NCI-H2081 (cell line): ENCODE results near the gene SPINK2.

Experiments
- DNase-seq, 2 experiments: peaks; one replicate each; lab custom pipeline; 2025; lab: John Stamatoyannopoulos, UW

SPINK2 gene, protein sequence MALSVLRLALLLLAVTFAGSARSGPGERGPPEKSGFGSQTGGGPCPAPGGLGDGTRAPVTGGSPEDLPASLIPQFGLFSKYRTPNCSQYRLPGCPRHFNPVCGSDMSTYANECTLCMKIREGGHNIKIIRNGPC

GRCh38 chr4:56821381-56822243, at the start of gene SPINK2:
Gene SPINK2 (minus strand): TSS chr4:56821701. CDS start chr4:56821662, 39 bp downstream.
- peak; percentile 74 to 75 for DNase-seq

- DNase-seq: peak; percentile 20 to 60
These were observed 49.4 kb upstream of the SPINK2 start for GRCh38 chr4:56870946-56871345.

GRCh38 chr4:56863441-56864139, 42.1 kb upstream of the SPINK2 start:
- no peak for DNase-seq

- DNase-seq: no peak
These were observed 39.9 kb upstream of the SPINK2 start for GRCh38 chr4:56861360-56861759.

DNA sequence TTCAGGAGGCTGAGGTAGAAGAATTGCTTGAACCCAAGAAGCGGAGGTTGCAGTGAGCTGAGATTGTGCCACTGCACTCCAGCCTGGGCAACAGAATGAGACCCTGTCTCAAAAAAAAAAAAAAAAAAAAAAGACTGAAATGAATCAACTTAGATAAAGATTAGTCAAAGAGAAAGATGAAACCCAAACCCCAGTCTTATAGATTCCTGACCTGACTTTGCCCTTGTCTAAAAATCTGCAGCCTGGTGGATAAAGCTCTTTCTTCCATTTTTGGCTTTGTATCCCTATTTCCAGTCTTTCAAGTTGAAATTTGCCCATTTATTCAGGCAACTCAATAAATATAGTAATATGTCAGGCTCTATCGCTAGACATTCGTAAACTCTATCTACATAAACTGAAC, 39.3 kb upstream of the SPINK2 start:
- DNase-seq: no peak

DNA sequence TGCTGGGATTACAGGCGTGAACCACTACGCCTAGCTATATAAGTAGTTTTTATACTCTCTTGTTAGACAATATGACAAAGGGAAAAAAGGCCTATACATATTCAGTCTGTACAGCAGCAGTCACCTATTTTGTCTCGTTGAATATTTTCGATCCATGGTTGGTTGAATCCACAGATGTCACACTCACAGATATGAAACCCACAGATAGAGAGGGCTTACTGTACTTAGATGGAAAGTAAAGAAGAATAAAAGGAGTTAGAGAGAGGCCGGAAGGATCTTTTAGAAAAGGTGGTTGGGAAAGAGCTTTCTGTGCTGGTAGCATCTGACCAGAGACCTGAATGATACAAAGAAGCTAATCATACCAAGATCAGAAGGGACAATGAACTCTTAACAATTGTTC, 38.3 kb upstream of the SPINK2 start:
- no peak for DNase-seq

DNA sequence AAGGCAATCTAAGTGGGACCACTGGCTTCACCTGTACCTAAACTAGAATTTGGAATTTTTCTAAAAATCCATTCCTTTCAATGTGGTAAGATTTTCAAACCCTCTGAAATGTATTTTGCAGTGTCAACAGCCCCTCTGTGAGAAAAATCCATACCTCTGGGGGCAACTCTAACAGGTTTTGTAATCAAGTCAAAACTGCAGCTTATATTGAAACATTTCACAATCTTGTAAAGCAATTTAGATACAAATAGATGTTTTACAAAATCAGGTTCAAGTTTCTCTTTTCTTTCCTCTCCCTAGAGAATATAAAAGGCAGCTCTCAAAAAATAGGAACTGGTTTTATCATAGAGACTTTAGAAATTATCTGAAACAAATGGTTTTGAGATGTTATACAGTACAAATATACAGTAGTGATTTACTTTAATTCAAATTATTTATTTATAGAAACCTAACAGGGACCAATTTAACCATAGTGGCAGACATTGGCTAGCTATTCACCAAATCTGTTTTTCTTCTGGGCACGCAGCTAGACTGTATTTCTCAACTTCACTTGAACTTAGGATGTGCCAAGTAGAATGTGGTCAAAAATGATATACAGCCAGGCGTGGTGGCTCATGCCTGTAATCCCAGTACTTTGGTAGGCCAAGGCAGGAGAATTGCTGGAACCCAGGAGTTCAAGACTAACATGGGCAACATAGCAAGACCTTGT, 36.3 kb upstream of the SPINK2 start:
- DNase-seq: no peak

DNA sequence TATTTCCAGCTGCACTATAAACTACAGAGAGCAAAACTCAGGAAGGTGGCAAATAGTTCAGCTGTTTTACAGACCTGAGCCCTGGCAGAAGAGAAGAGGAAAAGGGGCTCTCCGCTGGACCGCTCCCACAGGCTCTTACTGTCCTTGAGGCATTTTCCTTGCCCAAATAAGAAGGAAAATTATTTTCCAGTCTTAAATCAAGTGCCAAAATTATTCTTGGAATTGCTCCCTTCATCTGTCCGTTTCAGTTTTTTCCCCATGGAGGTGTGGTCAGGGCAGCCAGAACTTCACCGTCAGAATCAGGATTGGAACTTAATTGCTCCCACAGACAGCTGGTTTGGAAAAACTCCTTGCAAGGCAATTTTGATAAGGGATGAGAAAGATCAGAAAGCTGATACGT, 35.2 kb upstream of the SPINK2 start:
- no peak for DNase-seq

DNA sequence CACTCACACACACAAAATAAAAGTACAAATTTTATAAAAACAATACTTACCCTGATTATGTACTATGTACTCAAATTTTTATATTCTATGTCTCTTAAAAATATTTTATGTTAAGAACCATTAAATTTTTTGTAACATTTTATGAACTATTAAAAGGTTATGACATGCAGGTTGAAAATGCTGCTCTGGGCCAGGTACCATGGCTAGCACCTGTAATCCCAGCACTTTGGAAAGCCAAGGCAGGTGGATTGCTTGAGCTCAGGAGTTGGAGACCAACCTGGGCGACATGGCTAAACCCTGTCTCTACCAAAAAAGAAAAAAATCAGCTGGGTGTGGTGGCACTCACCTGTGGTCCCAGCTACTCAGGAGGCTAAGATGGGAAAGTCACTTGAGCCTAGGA, 29.4 kb upstream of the SPINK2 start:
- DNase-seq: no peak

DNA sequence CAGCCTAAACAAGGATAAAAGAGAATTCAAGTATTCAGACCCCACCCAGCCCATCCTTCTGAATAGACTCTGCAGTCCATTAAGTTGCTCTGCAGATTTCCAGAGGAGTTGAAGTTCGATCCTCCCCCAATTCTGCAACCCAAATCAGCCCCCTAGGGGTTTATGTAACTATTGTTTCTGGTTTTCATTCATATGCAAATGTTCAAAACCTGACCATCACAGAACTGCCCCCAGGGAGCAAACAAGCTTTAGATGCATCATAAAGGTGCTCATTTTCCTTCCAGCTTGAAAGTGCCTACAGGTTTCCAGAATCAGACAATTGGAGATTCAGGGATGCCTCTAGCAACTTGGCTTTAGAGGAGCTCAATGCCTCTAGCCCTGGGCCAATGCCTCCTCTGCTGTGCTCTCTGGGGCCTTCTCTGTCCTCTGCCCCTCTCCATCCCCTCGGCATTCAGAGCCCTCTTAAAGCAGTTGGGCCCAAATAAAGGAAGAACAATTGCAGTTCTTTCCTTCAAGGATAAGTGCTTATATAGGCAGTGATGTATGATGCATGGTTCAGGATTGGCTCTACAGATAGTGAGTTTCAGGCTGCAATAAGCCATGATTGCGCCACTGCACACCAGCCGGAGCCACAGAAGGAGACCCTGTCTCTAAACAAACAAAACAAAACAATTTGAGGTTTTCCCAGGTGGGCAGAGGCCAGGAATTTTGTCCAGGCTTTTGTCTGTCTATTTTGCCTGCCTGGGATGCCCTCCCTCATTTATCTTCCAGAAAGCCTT, 23.5 kb upstream of the SPINK2 start:
- DNase-seq: no peak

DNA sequence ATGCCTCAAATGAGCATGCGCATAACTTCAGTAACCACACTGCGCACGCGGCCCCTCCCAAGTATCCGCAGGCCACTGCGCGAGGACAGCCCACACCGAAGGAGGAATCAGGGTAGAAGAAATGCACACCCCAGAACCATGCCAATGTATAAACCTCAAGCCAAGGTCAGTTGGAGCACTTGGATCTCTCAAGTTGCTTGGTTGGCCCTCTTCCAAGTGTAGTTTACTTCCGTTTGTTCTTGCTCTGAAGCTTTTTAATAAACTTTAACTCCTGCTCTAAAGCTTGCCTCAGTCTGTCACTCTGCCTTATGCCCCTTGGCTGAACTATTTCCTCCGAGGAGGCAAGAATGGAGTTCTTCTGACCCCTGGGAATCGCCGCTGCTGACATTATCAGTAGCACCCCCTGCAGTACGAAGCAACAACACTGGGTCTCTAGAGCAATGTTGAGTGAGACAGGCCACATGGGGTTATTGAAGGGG, 22.0 kb upstream of the SPINK2 start:
- no peak for DNase-seq

GRCh38 chr4:56840559-56840958, 19.1 kb upstream of the SPINK2 start:
- no peak for DNase-seq

- no peak for DNase-seq
These were observed 7.5 kb upstream of the SPINK2 start for GRCh38 chr4:56828784-56829535.

GRCh38 chr4:56823933-56824600, 2.6 kb upstream of the SPINK2 start:
- DNase-seq: no peak

DNA sequence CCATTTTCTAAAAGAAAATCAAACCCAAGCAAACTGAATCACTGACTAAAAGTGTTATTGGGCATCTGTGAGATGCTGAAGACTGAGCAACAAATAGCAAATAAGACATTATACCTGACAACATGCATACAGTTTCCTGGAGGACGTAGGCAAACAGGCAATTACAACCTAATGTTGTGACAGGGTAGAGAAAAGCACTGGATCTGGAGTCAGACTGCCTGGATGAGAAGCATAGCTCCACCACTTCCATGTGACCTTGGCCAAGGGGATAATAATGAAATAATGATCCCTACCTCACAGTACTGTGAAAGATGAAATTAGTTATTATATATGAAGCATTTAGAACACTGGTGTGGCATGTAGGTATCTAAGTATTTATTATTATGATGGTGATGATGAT, 2.7 kb downstream of the SPINK2 start:
- no peak for DNase-seq

DNA sequence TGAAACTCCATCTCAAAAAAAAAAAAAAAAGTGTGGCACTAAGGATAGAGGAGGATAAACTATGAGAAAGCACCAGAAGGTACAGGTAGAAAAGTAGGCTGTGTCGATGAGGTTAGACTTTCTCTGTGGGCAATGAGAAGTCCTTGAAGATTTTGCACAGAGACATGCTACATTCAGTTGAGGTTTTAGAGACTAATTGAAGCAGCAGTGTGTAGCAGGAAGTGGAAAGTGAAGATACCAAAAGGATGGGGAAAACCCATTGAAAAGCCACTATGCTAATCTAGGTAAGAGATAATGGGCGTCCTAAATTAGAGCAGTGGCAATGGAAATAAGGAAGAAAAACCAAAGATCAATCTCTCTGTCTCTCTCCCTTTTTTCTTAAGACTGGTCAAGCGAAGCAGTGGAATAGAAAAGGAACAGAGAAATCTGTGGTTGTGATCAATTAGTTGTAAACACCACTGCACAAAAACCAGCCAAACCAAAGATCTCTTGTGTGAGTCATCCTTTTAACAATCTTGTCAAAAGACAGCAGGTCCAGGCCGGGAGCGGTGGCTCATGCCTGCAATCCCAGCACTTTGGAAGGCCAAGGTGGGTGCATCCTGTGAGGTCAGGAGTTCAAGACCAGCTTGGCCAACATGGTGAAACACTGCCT, 3.5 kb downstream of the SPINK2 start:
- no peak for DNase-seq

- no peak for DNase-seq
These were observed 14.8 kb downstream of the SPINK2 start for GRCh38 chr4:56806666-56807065.

GRCh38 chr4:56804551-56804950, 16.9 kb downstream of the SPINK2 start:
- no peak for DNase-seq

DNA sequence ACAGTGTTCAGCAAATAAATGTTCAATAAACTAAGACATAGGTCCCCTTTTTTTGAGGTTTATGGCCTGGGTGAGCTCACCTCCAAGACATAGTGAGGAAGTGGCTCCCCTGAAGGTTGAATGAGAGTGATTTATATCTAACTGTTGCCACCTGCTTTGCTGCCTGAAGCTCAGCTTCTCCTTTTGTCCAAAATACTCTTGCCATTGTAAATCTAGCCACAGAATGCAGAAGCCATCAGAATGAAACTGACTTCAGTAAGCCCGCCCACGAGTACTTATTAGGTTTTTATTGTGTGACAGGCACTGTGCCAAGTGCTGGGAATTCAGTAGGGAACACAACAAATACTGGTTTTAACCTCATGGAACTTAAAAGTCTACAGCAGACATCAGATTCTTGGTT, 18.0 kb downstream of the SPINK2 start:
- no peak for DNase-seq
